ENCODE measurements around the gene ANKS1B. TPM values are rescaled to one million over a fixed set of nuclear protein-coding genes. Genes with fewer than 3 reads are reported as not detected.
"Not testable (repeated sequence)": the region's sequence is repeated elsewhere in the genome, so short reads cannot be mapped to it uniquely, and the experiment has no call there.

ANKS1B gene
- total RNA-seq, 1 donor from 2014 or later: 9.6 TPM

- DNase-seq (ENCODE audit: low spot score): no peak
These were observed 963.9 kb downstream of the ANKS1B start for GRCh38 chr12:99020871-99021270.

GRCh38 chr12:99019798-99020197, 964.9 kb downstream of the ANKS1B start:
- no peak for DNase-seq (ENCODE audit: low spot score)

GRCh38 chr12:99017971-99018370, 966.8 kb downstream of the ANKS1B start:
- no peak for DNase-seq (ENCODE audit: low spot score)

- no peak for DNase-seq (ENCODE audit: low spot score)
These were observed 975.0 kb downstream of the ANKS1B start for GRCh38 chr12:99009654-99010296.

GRCh38 chr12:99005601-99006000, 979.1 kb downstream of the ANKS1B start:
- DNase-seq (ENCODE audit: low spot score): no peak

- DNase-seq (ENCODE audit: low spot score): no peak
These were observed 979.8 kb downstream of the ANKS1B start for GRCh38 chr12:99004799-99005466.

GRCh38 chr12:99002731-99003130, 982.0 kb downstream of the ANKS1B start:
- DNase-seq (ENCODE audit: low spot score): no peak

- no peak for DNase-seq (ENCODE audit: low spot score)
These were observed 982.6 kb downstream of the ANKS1B start for GRCh38 chr12:99002156-99002555.

GRCh38 chr12:98999559-98999958, 985.2 kb downstream of the ANKS1B start:
- peak; percentile 43 for DNase-seq (ENCODE audit: low spot score)

- DNase-seq (ENCODE audit: low spot score): no peak
These were observed 985.9 kb downstream of the ANKS1B start for GRCh38 chr12:98998697-98999299.

GRCh38 chr12:98997899-98998298, 986.8 kb downstream of the ANKS1B start:
- DNase-seq (ENCODE audit: low spot score): no peak

- no peak for DNase-seq (ENCODE audit: low spot score)
These were observed 994.1 kb downstream of the ANKS1B start for GRCh38 chr12:98990648-98991047.

GRCh38 chr12:98985156-98985555, 999.6 kb downstream of the ANKS1B start:
- DNase-seq (ENCODE audit: low spot score): no peak

GRCh38 chr12:98983647-98984046, 1001.1 kb downstream of the ANKS1B start:
- no peak for DNase-seq (ENCODE audit: low spot score)

GRCh38 chr12:98980508-98980907, 1004.2 kb downstream of the ANKS1B start:
- no peak for DNase-seq (ENCODE audit: low spot score)

GRCh38 chr12:98977186-98977585, 1007.5 kb downstream of the ANKS1B start:
- DNase-seq (ENCODE audit: low spot score): no peak

GRCh38 chr12:98974767-98975381, 1009.9 kb downstream of the ANKS1B start:
- no peak for DNase-seq (ENCODE audit: low spot score)

- DNase-seq (ENCODE audit: low spot score): no peak
These were observed 1011.3 kb downstream of the ANKS1B start for GRCh38 chr12:98973395-98973794.

- no peak for DNase-seq (ENCODE audit: low spot score)
These were observed 1013.8 kb downstream of the ANKS1B start for GRCh38 chr12:98970950-98971349.

GRCh38 chr12:98970210-98970609, 1014.5 kb downstream of the ANKS1B start:
- no peak for DNase-seq (ENCODE audit: low spot score)

- no peak for DNase-seq (ENCODE audit: low spot score)
These were observed 1015.8 kb downstream of the ANKS1B start for GRCh38 chr12:98968896-98969295.

GRCh38 chr12:98957135-98957534, 1027.6 kb downstream of the ANKS1B start:
- DNase-seq (ENCODE audit: low spot score): not testable (repeated sequence)

- no peak for DNase-seq (ENCODE audit: low spot score)
These were observed 1029.5 kb downstream of the ANKS1B start for GRCh38 chr12:98955284-98955683.

All from ureter (tissue), 1 donor.